ENCODE measurements around the gene PHF21A.

Gene PHF21A

GRCh38 chr11:45931739-45932138, 189.5 kb downstream of the PHF21A start:
- peak overlapping the region; percentile 77 for H3K4me2 ChIP-seq (ENCODE audit: low read length)
- peaks cover 30% of the 10 kb centered on the region for H3K79me2 ChIP-seq (ENCODE audit: low read length)
- H3K4me3 ChIP-seq (ENCODE audit: low read length), result peak overlapping the region; percentile 79
- peaks cover 2% of the 10 kb centered on the region; the same call in 1 of the 2 replicates for H4K20me1 ChIP-seq (ENCODE audit: insufficient read depth, low read length)
- H2AFZ ChIP-seq (ENCODE audit: low read depth, low read length), result no peak overlapping the region
- no peaks in the 10 kb centered on the region for H3K9me3 ChIP-seq (ENCODE audit: insufficient read depth, low read length)
- peak overlapping the region; percentile 96 for H3K27ac ChIP-seq (ENCODE audit: low read length)
- H3K9ac ChIP-seq (ENCODE audit: low read length), result peak overlapping the region; percentile 76
- H3K36me3 ChIP-seq (replicated peaks; ENCODE audit: low read depth, low read length), result peaks cover 22% of the 10 kb centered on the region
- H3K4me1 ChIP-seq (ENCODE audit: low read length), result peaks cover 76% of the 10 kb centered on the region
- no peak for TF ChIP-seq EZH2phosphoT487 (IDR thresholded peaks at IDR 0.05; ENCODE audit: low read depth)
- TF ChIP-seq, protein P1, sequence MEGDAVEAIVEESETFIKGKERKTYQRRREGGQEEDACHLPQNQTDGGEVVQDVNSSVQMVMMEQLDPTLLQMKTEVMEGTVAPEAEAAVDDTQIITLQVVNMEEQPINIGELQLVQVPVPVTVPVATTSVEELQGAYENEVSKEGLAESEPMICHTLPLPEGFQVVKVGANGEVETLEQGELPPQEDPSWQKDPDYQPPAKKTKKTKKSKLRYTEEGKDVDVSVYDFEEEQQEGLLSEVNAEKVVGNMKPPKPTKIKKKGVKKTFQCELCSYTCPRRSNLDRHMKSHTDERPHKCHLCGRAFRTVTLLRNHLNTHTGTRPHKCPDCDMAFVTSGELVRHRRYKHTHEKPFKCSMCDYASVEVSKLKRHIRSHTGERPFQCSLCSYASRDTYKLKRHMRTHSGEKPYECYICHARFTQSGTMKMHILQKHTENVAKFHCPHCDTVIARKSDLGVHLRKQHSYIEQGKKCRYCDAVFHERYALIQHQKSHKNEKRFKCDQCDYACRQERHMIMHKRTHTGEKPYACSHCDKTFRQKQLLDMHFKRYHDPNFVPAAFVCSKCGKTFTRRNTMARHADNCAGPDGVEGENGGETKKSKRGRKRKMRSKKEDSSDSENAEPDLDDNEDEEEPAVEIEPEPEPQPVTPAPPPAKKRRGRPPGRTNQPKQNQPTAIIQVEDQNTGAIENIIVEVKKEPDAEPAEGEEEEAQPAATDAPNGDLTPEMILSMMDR (IDR thresholded peaks at IDR 0.05; ENCODE audit: low read depth, low read length), result no peak
- H3K27me3 ChIP-seq (ENCODE audit: low read depth, low read length), result no peaks in the 10 kb centered on the region

DNA sequence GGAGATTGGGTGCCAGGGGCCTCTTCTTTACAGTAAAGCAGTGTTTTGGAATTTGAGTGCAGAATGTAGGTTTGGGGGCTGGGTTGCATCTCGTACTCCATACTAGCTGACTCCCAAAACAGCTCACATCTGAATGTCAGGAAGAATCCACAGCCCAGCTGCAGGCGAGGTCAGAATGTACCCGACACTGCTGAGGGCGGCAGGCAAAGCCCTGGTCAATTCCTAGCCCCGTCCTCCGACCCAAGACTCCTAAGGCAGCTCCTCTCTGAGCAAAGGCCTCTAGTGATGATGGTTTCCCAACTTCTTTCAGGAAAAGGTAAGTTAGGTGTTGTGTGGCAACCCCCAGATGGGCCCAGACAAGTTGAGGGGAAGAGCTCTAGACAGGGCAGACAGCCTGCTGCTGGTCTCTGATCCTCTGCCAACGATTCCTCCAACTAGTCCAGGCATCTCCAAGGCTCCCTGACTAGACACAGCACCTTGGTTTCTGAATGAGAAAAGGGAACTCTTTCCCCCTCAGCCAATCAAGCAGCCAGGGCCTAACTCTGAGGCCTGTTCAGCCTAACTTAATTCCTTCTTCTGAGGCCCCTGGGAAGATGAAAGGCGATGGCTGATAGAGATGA, 190.2 kb downstream of the PHF21A start:
- H4K20me1 ChIP-seq (ENCODE audit: insufficient read depth, low read length), result peaks cover 2% of the 10 kb centered on the region; the same call in 1 of the 2 replicates
- H3K9ac ChIP-seq (ENCODE audit: low read length), result peak overlapping the region; percentile 76
- no peaks in the 10 kb centered on the region for H3K27me3 ChIP-seq (ENCODE audit: low read depth, low read length)
- no peaks in the 10 kb centered on the region for H3K9me3 ChIP-seq (ENCODE audit: insufficient read depth, low read length)
- H3K36me3 ChIP-seq (replicated peaks; ENCODE audit: low read depth, low read length), result peaks cover 21% of the 10 kb centered on the region
- H2AFZ ChIP-seq (ENCODE audit: low read depth, low read length), result no peak overlapping the region
- H3K4me1 ChIP-seq (ENCODE audit: low read length), result peaks cover 69% of the 10 kb centered on the region
- H3K4me3 ChIP-seq (ENCODE audit: low read length), result peak overlapping the region; percentile 79
- no peak for TF ChIP-seq EZH2phosphoT487 (IDR thresholded peaks at IDR 0.05; ENCODE audit: low read depth)
- TF ChIP-seq, protein P1 (IDR thresholded peaks at IDR 0.05; ENCODE audit: low read depth, low read length), result no peak
- peak overlapping the region; percentile 96 for H3K27ac ChIP-seq (ENCODE audit: low read length)
- peak overlapping the region; percentile 77 for H3K4me2 ChIP-seq (ENCODE audit: low read length)
- H3K79me2 ChIP-seq (ENCODE audit: low read length), result peaks cover 30% of the 10 kb centered on the region

- no peaks in the 10 kb centered on the region for H3K9me3 ChIP-seq (ENCODE audit: insufficient read depth, low read length)
- no peak overlapping the region for H2AFZ ChIP-seq (ENCODE audit: low read depth, low read length)
- peaks cover 2% of the 10 kb centered on the region; the same call in 1 of the 2 replicates for H4K20me1 ChIP-seq (ENCODE audit: insufficient read depth, low read length)
- H3K79me2 ChIP-seq (ENCODE audit: low read length), result peaks cover 30% of the 10 kb centered on the region
- H3K4me1 ChIP-seq (ENCODE audit: low read length), result peaks cover 61% of the 10 kb centered on the region
- H3K27me3 ChIP-seq (ENCODE audit: low read depth, low read length), result no peaks in the 10 kb centered on the region
- H3K4me3 ChIP-seq (ENCODE audit: low read length), result peak overlapping the region; percentile 79
- H3K27ac ChIP-seq (ENCODE audit: low read length), result peak overlapping the region; percentile 96
- H3K36me3 ChIP-seq (replicated peaks; ENCODE audit: low read depth, low read length), result peaks cover 21% of the 10 kb centered on the region
- H3K9ac ChIP-seq (ENCODE audit: low read length), result peak overlapping the region; percentile 76
- TF ChIP-seq, protein P1 (IDR thresholded peaks at IDR 0.05; ENCODE audit: low read depth, low read length), result no peak
- no peak for TF ChIP-seq EZH2phosphoT487 (IDR thresholded peaks at IDR 0.05; ENCODE audit: low read depth)
- peak overlapping the region; percentile 77 for H3K4me2 ChIP-seq (ENCODE audit: low read length)
Measured at GRCh38 chr11:45930031-45930794, 191.0 kb downstream of the PHF21A start.

GRCh38 chr11:45929486-45930030, 191.7 kb downstream of the PHF21A start:
- TF ChIP-seq, protein P1 (IDR thresholded peaks at IDR 0.05; ENCODE audit: low read depth, low read length), result no peak
- TF ChIP-seq EZH2phosphoT487 (IDR thresholded peaks at IDR 0.05; ENCODE audit: low read depth), result no peak
- Histone ChIP-seq H3K79me2 (ENCODE audit: low read length) (peaks cover 30% of the 10 kb centered on the region), H2AFZ (ENCODE audit: low read depth, low read length) (no peak overlapping the region), H3K27ac (ENCODE audit: low read length) (peak overlapping the region; percentile 96), H3K9me3 (ENCODE audit: insufficient read depth, low read length) (no peaks in the 10 kb centered on the region), H4K20me1 (ENCODE audit: insufficient read depth, low read length) (peaks cover 2% of the 10 kb centered on the region; the same call in 1 of the 2 replicates), H3K36me3 (replicated peaks; ENCODE audit: low read depth, low read length) (peaks cover 15% of the 10 kb centered on the region), H3K4me1 (ENCODE audit: low read length) (peaks cover 54% of the 10 kb centered on the region), H3K9ac (ENCODE audit: low read length) (peak overlapping the region; percentile 59), H3K4me2 (ENCODE audit: low read length) (peak overlapping the region; percentile 77), H3K27me3 (ENCODE audit: low read depth, low read length) (no peaks in the 10 kb centered on the region), H3K4me3 (ENCODE audit: low read length) (peak overlapping the region; percentile 79)

Measured in OCI-LY3 (cell line).